GM12873 (cell line): ENCODE data around the gene PPP3CA.

Experiments used
- CTCF ChIP-seq: IDR thresholded peaks from 2 replicates; pipeline ENCODE4 v1.5.1; 2012; ENCODE audit warnings: low read depth, mild to moderate bottlenecking, moderate library complexity, low read length, control low read depth; ENCODE audit not compliant: insufficient read depth; ENCODE audit errors: missing control alignments

PPP3CA gene

GRCh38 chr4:101155368-101155767, 192.0 kb downstream of the PPP3CA start:
- TF ChIP-seq CTCF = no peak

GRCh38 chr4:101153653-101154052, 193.7 kb downstream of the PPP3CA start:
- no peak for TF ChIP-seq CTCF

GRCh38 chr4:101152521-101152920, 194.8 kb downstream of the PPP3CA start:
- no peak for TF ChIP-seq CTCF

GRCh38 chr4:101148551-101148950, 198.8 kb downstream of the PPP3CA start:
- no peak for TF ChIP-seq CTCF

- TF ChIP-seq CTCF = no peak
These were observed 200.0 kb downstream of the PPP3CA start for GRCh38 chr4:101147283-101147682.

GRCh38 chr4:101145021-101145420, 202.3 kb downstream of the PPP3CA start:
- no peak for TF ChIP-seq CTCF

GRCh38 chr4:101142259-101142658, 205.1 kb downstream of the PPP3CA start:
- TF ChIP-seq CTCF = no peak
